ENCODE measurements around the gene ASL. TPM values are rescaled to one million over a fixed set of nuclear protein-coding genes. Genes with fewer than 3 reads are reported as not detected.

The ASL gene
- total and polyA plus RNA-seq, 10 of the 15 experiments (the other 5 are each of a cell fraction or from before 2014, with no cell fraction given): 0.66 to 36.7 (median 28.8) TPM

- TF ChIP-seq REST (IDR thresholded peaks at IDR 0.05; ENCODE audit: low read depth, low read length) (no peak), SMARCA5 (IDR thresholded peaks at IDR 0.05) (no peak), ZNF274 (IDR thresholded peaks at IDR 0.05; ENCODE audit: insufficient read depth, insufficient read length) (no peak), KLF5 (IDR thresholded peaks at IDR 0.05; ENCODE audit: partially characterized antibody) (no peak), NRF1 (conservative IDR thresholded peaks at IDR 0.05; ENCODE audit: low read depth, low read length) (no peak), TCF3 (IDR thresholded peaks at IDR 0.05; ENCODE audit: borderline replicate concordance, insufficient read depth, low read depth, low read length) (no peak), E2F8 (IDR thresholded peaks at IDR 0.05; ENCODE audit: low read depth, partially characterized antibody) (no peak), RELA (IDR thresholded peaks at IDR 0.05; ENCODE audit: borderline replicate concordance, partially characterized antibody) (no peak), MEF2A (IDR thresholded peaks at IDR 0.05; ENCODE audit: insufficient read depth, low read depth, low read length) (no peak), MAX (IDR thresholded peaks at IDR 0.05; ENCODE audit: low read depth, low read length) (no peak), RCOR1 (conservative IDR thresholded peaks at IDR 0.05; ENCODE audit: low read depth, low read length) (no peak)
Measured at GRCh38 chr7:66099232-66099550, 23.6 kb downstream of the ASL start (continued).

Measured in GM12878 (cell line).